CD14-positive monocyte (primary cell): Measurements from ENCODE around the gene CABLES2. TPM values are rescaled to one million over a fixed set of nuclear protein-coding genes. Genes with fewer than 3 reads are reported as not detected.

Experiments
- DNase-seq, 3 donors: peaks; one replicate each; pipeline ENCODE4 v3.0.0-alpha.2; 2011 to 2022
- H2AFZ ChIP-seq: 2 replicates; pipeline ENCODE4 v1.6.0; 2012; ENCODE audit warnings: mild to moderate bottlenecking, low read depth, low read length, inconsistent platforms; ENCODE audit not compliant: insufficient read depth, poor library complexity, severe bottlenecking
- H3K27ac ChIP-seq, 2 donors: 1 replicate in 1 of 2; 2 replicates in 1 of 2; pipeline ENCODE4 v1.5.1; 2012 to 2013; ENCODE audit warnings: low read length in 2 of 2, control low read depth in 1 of 2, inconsistent platforms in 1 of 2, low read depth in 1 of 2, mild to moderate bottlenecking in 1 of 2
- H3K27me3 ChIP-seq, 2 donors: one replicate each; pipeline versions ENCODE4 v1.6.0 to v1.6.1; 2011 to 2013; ENCODE audit warnings: low read length in 2 of 2; ENCODE audit not compliant: control insufficient read depth in 2 of 2, insufficient read depth in 2 of 2
- H3K36me3 ChIP-seq, 2 donors: replicated peaks in 1 of 2; 1 replicate in 1 of 2; 2 replicates in 1 of 2; pipeline versions ENCODE4 v1.5.1 to v1.6.1; 2012 to 2013; ENCODE audit warnings: low read length in 2 of 2, control low read depth in 1 of 2, inconsistent platforms in 1 of 2, mild to moderate bottlenecking in 1 of 2; ENCODE audit not compliant: insufficient read depth in 2 of 2, control insufficient read depth in 1 of 2
- H3K4me1 ChIP-seq, 2 donors: 1 replicate in 1 of 2; 2 replicates in 1 of 2; pipeline versions ENCODE4 v1.5.1 to v1.6.1; 2012 to 2013; ENCODE audit warnings: low read length in 2 of 2, control low read depth in 1 of 2, inconsistent platforms in 1 of 2, mild to moderate bottlenecking in 1 of 2, moderate library complexity in 1 of 2; ENCODE audit not compliant: insufficient read depth in 2 of 2, control insufficient read depth in 1 of 2
- H3K4me2 ChIP-seq: replicated peaks from 2 replicates; pipeline ENCODE3; 2012; ENCODE audit warnings: low read length, moderate library complexity, mild to moderate bottlenecking; ENCODE audit not compliant: poor library complexity, severe bottlenecking; ENCODE audit errors: extremely low read depth
- H3K4me3 ChIP-seq, 3 experiments: fragments of 200-600 bp in 1 of 3; sonication (generic) in 1 of 3; replicated peaks in 1 of 3; 1 replicate in 2 of 3; 2 replicates in 1 of 3; pipeline ENCODE4 v1.5.1; 2011 to 2013; ENCODE audit warnings: low read length in 3 of 3, mild to moderate bottlenecking in 3 of 3, control low read depth in 2 of 3, low read depth in 2 of 3, inconsistent platforms in 1 of 3, moderate library complexity in 1 of 3
- H3K79me2 ChIP-seq: 2 replicates; pipeline ENCODE4 v1.6.0; 2012; ENCODE audit warnings: mild to moderate bottlenecking, control low read depth, inconsistent platforms, low read length, moderate library complexity; ENCODE audit not compliant: insufficient read depth
- H3K9ac ChIP-seq: 2 replicates; pipeline ENCODE4 v1.6.0; 2017; ENCODE audit warnings: low read length, mild to moderate bottlenecking; ENCODE audit not compliant: insufficient read depth, poor library complexity, severe bottlenecking
- H3K9me3 ChIP-seq, 2 donors: replicated peaks in 1 of 2; 1 replicate in 1 of 2; 2 replicates in 1 of 2; pipeline versions ENCODE4 v1.5.1 to v1.6.1; 2012 to 2013; ENCODE audit warnings: low read length in 2 of 2, control low read depth in 1 of 2; ENCODE audit not compliant: control insufficient read depth in 1 of 2, insufficient read depth in 1 of 2
- H4K20me1 ChIP-seq: 2 replicates; pipeline ENCODE4 v1.6.0; 2012; ENCODE audit warnings: mild to moderate bottlenecking, low read length, control low read depth, moderate library complexity; ENCODE audit not compliant: insufficient read depth
- H3K27ac Mint-ChIP-seq, 7 donors: one replicate each; pipeline ENCODE4 v1.8.0; 2020; ENCODE audit warnings: mild to moderate bottlenecking in 7 of 7, mixed read lengths in 7 of 7, moderate library complexity in 6 of 7, inconsistent platforms in 2 of 7
- H3K27me3 Mint-ChIP-seq, 3 donors: one replicate each; pipeline ENCODE4 v1.8.0; 2021 to 2022; ENCODE audit warnings: low read depth in 3 of 3, mild to moderate bottlenecking in 3 of 3, mixed read lengths in 3 of 3, moderate library complexity in 3 of 3, inconsistent platforms in 1 of 3
- H3K36me3 Mint-ChIP-seq, 2 donors: one replicate each; pipeline ENCODE4 v1.8.0; 2020; ENCODE audit warnings: mixed read lengths in 2 of 2, inconsistent platforms in 1 of 2, mild to moderate bottlenecking in 1 of 2
- H3K4me1 Mint-ChIP-seq: one replicate; pipeline ENCODE4 v1.8.0; 2020; ENCODE audit warnings: mild to moderate bottlenecking, mixed read lengths
- H3K4me3 Mint-ChIP-seq, 2 donors: one replicate each; pipeline ENCODE4 v1.8.0; 2020; ENCODE audit warnings: mild to moderate bottlenecking in 2 of 2, mixed read lengths in 2 of 2, moderate library complexity in 1 of 2
- H3K9me3 Mint-ChIP-seq, 7 donors: one replicate each; pipeline ENCODE4 v1.8.0; 2020 to 2022; ENCODE audit warnings: mixed read lengths in 7 of 7, mild to moderate bottlenecking in 6 of 7, moderate library complexity in 6 of 7, inconsistent platforms in 2 of 7
- CTCF ChIP-seq: fragments of 200-600 bp; IDR thresholded peaks from one replicate; pipeline ENCODE4 v1.8.0; 2022; ENCODE audit warnings: antibody characterized with exemption, mild to moderate bottlenecking
- WGBS: methylation state at CpG from one replicate; pipeline ENCODE4 v1.1.5; 2013; ENCODE audit warnings: missing lambda C conversion rate; ENCODE audit not compliant: insufficient coverage; 5-methylcytosine and 5-hydroxymethylcytosine counted together
- intact Hi-C, 2 donors: fragments of 100-400 bp; cut with micrococcal nuclease; formaldehyde crosslinking; loops; one replicate each; pipeline versions ENCODE4 v1.15.0 to v1.15.1; 2023
- polyA plus RNA-seq, 3 donors: library from polyadenylated mRNA; depleted of rRNA in 1 of 3; unstranded in 2 of 3; stranded (reverse) in 1 of 3; fragments of 300-500 nt in 2 of 3; fragments of >200 nt in 1 of 3; fragmentation: Illumina TruSeq in 2 of 3; gene quantifications; 1 replicate in 2 of 3; 2 replicates in 1 of 3; pipeline ENCODE4 v1.2.3, GENCODE V29; 2012 to 2021

The CABLES2 gene
- polyA plus RNA-seq, 3 donors = 0.60 to 4.0 (median 0.61) TPM

GRCh38 chr20:62359043-62359490 is 48.0 kb downstream of the CABLES2 start:
- Mint-ChIP-seq H3K27me3 (peaks cover 3 to 29% (median 15%) of the 10 kb centered on the region in 3 donors), H3K4me3 (no peak overlapping the region), H3K27ac (no peak overlapping the region), H3K36me3 (no peaks in the 10 kb centered on the region), H3K4me1 (no peaks in the 10 kb centered on the region), H3K9me3 (no peaks in the 10 kb centered on the region)
- H3K27ac ChIP-seq = no peak overlapping the region
- no peak for DNase-seq
- H3K9me3 ChIP-seq = no peaks in the 10 kb centered on the region
- H3K79me2 ChIP-seq = no peaks in the 10 kb centered on the region
- TF ChIP-seq CTCF = no peak
- H3K36me3 ChIP-seq = no peaks in the 10 kb centered on the region
- no peak overlapping the region for H3K4me3 ChIP-seq
- no peak overlapping the region for H3K9ac ChIP-seq
- 90% methylated on average over 10 of the region's 16 CpGs for WGBS
- H4K20me1 ChIP-seq = no peaks in the 10 kb centered on the region
- peaks cover 0 to 11% of the 10 kb centered on the region in 2 donors for H3K27me3 ChIP-seq
- no peak overlapping the region for H3K4me2 ChIP-seq
- no peak overlapping the region for H2AFZ ChIP-seq
- intact Hi-C loops = no loop called here
- H3K4me1 ChIP-seq = no peaks in the 10 kb centered on the region

- no peaks in the 10 kb centered on the region for H3K9me3 Mint-ChIP-seq
- H3K4me1 ChIP-seq = no peaks in the 10 kb centered on the region
- no peaks in the 10 kb centered on the region for H3K36me3 ChIP-seq
- H3K9ac ChIP-seq = no peak overlapping the region
- WGBS = 91% methylated on average over 24 of the region's 24 CpGs
- H3K27ac ChIP-seq = no peak overlapping the region
- peaks cover 3 to 26% (median 15%) of the 10 kb centered on the region in 3 donors for H3K27me3 Mint-ChIP-seq
- H3K4me2 ChIP-seq = no peak overlapping the region
- no peak overlapping the region for H3K4me3 Mint-ChIP-seq
- no peaks in the 10 kb centered on the region for H3K79me2 ChIP-seq
- TF ChIP-seq CTCF = no peak
- H3K4me1 Mint-ChIP-seq = no peaks in the 10 kb centered on the region
- no peak overlapping the region for H3K27ac Mint-ChIP-seq
- no peaks in the 10 kb centered on the region for H4K20me1 ChIP-seq
- no peaks in the 10 kb centered on the region for H3K9me3 ChIP-seq
- H3K4me3 ChIP-seq = no peak overlapping the region
- intact Hi-C loops = no loop called here
- peaks cover 0 to 11% of the 10 kb centered on the region in 2 donors for H3K27me3 ChIP-seq
- no peak for DNase-seq
- no peak overlapping the region for H2AFZ ChIP-seq
- no peaks in the 10 kb centered on the region for H3K36me3 Mint-ChIP-seq
Measured at GRCh38 chr20:62358171-62359042, 48.7 kb downstream of the CABLES2 start.
